Stimulated activated CD8-positive, alpha-beta memory T cell treated with anti-CD3 and anti-CD28 coated beads, Interleukin-7, amount 100 ng/mL, for 1 hour (primary cell): ENCODE results near the gene AMBRA1.

Experiments used
- DNase-seq, 2 donors: peaks; one replicate each; pipeline ENCODE4 v3.0.0-alpha.2; 2020; ENCODE audit warnings: low read depth in 2 of 2

AMBRA1 gene

DNA sequence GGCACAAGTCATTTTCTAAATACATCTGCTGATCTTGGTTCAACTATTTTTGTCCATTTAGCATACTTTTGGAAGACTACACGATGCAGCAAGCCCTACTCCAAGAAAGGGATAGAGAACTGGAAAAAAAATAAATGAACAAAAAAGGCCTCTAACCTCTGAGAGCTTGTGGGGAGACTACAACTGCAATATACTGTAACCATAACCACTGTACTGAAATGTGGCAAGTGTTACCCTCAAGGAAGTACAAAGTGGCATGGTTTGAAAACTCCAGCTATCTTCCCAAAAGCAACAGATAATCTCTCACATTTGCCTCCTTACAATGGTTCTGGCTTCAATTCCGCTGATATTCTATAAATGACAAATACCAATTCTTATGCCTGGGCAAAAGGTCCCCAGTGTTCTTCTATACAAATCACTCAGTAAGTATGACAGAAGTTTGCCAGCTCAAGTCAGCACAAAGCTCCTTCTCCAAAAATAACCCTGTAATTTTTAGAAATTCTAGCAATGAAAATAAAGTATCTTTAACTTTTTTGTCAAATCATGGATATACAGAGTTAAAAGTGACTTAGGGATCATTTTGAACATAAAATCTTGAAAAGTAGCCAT, 22.9 kb downstream of the AMBRA1 start:
- no peak for DNase-seq

DNA sequence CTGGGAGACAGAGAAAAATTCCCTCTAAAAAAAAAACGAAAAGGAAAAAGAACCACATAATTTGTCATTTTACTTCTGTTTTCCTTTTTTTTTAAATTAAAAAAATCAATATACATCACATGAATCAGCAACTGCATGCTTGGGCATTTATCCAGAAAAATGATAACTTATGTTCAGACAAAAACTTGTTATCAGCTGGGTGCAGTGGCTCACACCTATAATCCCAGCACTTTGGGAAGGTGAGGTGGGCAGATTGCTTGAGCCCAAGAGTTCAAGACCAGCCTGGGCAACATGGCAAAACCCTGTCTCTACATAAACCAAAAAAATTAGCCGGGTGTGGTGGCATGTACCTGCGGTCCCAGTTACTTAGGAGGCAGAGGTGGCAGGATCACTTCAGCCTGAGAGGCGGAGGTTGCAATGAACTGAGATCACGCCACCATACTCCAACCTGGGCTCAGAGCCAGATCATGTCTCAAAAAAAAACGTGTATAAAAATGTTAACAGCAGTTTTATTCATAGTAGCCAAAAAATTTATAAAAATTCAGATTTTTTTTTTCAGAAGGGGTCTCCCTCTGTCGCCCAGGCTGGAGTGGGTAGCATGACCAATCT, 28.5 kb downstream of the AMBRA1 start:
- DNase-seq = no peak

DNA sequence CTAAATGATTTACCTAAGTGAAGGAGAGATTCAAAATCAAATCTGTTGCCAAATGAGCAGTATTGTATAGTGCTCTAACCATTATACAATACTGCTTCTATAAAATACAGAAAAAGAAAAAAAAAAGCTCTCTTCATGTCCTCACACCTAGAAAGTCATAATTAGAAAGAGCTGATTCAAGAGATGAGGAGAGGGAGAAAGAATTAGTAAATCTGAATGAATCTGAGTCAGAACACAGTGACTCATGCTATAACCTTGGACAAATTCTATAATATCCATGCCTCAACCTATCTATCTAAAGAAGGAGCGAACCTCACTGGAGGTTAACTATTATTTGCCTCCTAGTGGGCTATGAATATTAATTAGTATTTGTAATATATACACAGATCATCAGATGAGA, 29.4 kb downstream of the AMBRA1 start:
- no peak for DNase-seq

DNA sequence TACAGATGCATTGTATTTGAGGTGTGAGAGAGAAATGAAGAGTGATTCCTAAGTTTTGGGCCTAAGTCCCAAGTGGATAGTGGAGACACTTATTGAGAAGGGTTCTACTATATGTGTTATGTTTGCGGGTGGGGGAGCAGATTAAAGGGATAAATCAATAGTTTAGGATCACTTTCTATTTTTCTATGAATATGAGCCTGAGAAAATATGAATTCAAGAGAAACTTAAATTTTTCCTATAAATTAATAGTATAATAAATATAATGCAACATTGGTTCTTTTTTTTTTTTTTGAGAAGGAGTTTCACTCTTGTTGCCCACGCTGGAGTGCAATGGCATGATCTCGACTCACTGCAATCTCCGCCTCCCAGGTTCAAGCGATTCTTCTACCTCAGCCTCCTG, 31.3 kb downstream of the AMBRA1 start:
- DNase-seq = no peak

DNA sequence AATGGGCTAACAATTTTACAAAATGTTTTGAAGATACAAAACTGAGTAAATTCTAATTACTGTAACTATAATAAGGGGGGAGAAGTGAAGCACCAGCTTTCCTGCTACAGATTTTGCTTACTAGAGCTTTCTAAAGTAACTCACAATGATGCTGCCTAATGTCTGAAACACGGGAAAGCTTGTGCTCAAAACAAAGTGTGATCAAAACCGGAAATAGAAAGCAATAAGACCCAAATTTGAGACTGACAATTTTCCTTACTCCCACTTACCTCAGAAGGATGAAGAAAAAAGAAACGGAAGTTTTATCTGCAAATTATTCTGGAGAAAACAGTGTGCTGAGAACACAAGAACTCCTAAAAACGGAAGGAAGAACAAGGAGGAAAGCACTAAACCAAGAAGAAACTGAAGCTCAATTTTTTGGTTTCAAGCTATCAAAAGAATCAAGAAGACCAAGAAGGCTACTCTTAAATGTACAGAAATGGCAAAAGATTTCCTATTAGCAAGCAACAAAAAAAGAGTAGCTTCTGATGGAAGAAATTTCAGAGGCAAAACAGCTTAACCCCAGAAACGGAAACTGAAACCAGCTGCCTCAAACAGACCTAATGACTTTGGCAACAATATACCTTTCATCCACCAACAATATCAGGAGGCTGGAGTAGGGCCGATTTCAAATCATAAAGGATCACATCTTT, 33.4 kb downstream of the AMBRA1 start:
- no peak for DNase-seq

DNA sequence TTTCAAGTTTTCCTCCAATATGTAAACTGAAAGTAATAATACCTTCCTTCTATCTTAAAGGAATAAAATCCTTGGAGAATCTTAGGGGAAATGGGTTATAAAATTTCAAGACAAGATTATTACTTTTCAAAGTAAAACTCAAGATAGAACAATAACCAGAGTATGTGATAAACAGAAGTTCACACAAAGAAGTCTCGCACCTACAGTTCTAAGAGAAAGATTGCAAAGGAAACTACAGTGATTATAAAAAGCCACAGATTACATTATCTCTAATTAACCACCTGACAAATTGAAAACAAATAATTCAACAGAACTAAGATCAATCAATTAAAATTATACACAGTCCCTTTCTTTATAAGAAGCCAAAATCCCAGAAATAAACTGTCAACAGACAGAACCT, 34.0 kb downstream of the AMBRA1 start:
- no peak for DNase-seq

DNA sequence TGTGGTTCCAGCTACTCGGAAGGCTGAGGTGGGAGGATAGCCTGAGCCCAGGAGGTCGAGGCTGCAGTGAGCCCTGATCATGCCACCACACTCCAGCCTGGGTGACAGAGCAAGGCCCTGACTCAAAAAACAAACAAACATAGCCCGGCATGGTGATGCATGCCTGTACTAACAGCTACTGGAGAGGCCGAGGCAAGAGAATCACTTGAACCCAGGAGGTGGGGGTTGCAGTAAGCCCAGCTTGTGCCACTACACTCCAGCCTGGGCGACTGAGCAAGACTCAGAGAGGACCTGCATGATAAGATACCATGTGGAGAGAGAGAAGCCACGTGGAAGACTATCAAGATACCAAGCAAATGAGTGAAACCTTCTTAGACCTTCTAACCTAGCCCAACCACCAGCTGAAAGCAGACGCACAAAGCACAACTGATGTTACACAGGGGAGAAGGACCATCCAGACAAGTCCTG, 36.1 kb downstream of the AMBRA1 start:
- DNase-seq = no peak

DNA sequence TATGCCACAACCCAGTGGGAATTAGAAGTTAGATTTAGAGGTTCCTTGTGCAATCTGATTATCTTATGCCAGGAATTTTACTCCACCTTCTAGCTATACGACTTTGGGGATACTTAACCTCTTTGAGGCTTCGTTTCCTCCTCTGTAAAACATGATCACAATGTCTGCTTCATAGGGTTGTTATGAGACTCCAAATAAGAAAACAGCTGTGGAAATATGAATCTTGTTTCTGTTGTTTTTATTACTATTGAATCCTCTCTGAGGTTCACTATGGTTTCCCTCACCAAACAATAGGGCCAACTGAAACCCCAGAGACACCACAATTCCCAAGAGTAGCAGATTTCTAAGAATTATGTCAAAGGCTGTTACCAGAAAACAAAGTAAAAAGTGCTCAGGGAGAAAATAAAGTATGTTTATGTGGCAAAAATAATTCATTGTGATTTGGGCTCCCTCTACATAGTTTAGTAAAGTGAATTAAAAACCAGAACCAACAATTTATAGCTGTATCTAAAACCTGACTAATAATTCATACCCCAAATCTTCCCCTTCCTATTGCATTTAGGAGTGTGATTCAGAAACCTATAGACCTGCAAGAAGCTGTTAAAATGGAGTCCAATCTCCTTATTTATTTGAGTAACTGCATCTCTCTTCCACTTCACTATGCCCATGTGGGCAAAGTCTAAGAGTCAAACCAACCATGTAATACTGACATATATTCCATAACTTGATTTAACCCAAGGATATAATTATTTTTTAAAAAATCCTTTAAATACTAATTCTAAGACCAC, 38.4 kb downstream of the AMBRA1 start:
- no peak for DNase-seq

DNA sequence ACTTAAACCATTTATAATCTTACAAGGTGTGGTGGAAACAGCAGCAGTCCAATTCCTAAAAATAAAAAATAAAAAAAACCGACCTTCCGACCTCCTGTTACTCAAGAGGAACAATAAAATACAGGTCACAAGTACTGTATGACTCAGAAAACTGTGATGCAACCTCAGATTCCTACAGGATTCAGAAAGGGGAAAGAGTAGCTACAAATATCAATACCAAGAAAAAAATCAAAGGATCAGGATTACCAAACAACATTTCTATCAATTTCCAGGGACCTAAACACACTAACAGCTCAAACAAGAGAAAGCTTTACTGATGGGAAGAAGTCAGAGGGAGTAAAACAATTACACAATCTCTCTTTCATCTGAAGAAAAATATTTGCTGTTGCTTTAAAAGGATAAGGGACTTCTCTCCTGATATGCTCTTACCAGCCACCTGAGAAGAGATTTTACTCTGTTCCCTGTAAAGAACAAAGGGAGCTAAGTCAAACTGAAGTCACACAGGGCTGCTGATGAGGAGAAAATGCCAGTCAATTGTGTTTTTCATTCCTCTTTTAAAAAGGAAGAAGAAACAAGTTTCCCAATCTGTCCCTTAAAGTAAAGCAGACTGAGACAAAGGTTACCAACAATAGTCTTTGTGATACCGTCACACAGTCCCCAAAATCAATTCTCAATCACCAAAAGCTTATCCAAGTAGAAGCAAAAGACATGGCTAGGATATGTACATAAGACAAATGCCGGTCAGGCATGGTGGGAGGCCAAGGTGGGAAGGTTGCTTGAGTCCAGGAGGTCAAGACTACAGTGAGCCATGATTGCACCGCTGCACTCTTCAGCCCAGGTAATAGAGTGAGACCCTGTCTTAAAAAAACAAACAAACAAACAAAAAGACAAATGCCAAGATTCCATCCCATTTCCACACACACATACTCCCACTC, 39.3 kb downstream of the AMBRA1 start:
- no peak for DNase-seq

DNA sequence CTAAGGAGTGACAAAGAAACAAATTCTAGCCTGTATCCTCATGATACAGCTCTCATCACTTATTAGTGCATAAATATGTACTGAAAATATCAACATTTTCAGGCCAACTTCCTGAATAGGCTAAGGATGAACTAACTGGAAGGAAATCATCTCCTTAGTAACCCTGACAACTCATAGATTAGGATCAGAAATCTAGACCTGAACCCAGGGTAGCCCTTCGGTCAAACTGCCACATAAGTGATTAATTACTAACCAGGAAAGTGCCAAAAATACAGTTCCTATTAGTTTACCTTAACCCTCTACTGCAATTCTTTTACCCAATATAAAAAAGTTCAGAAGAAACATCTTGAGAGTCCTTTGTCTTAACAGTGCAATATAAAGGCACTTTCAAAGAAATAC, 40.0 kb downstream of the AMBRA1 start:
- no peak for DNase-seq

DNA sequence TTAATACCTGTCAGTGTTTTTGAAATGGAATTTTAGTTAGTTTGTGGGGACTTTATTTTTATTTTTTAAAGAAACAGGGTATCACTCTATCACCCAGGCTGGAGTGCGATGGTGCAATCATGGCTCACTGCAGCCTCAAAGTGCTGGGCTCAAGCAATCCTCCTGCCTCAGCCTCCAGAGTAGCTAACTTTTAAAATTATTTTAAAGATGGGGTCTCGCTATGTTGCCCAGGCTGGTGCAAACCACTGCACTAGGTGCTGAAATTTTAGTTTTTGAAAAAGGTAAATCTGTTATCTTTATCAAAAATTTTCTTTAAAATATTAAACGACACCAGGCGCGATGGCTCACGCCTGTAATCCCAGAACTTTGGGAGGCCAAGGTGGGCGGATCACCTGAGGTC, 42.6 kb downstream of the AMBRA1 start:
- no peak for DNase-seq

DNA sequence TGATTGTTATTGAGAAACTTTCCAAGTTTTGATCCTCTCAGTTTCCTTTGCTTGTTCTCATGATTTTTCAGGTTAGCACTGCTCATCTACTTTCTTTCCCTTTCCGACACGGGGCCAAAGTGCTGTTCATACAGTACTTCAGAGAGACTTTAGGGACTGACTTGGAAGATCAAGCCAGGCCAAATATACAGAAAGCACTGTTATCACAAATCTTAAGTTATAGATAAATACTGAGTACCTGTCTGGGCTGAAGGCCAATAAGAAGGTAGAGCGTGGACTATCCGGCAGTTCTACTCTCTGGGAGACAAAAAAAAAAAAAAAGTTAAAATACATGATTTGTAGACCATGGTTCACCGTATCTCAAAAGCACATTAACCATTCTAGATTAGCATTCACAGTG, 46.2 kb downstream of the AMBRA1 start:
- no peak for DNase-seq

DNA sequence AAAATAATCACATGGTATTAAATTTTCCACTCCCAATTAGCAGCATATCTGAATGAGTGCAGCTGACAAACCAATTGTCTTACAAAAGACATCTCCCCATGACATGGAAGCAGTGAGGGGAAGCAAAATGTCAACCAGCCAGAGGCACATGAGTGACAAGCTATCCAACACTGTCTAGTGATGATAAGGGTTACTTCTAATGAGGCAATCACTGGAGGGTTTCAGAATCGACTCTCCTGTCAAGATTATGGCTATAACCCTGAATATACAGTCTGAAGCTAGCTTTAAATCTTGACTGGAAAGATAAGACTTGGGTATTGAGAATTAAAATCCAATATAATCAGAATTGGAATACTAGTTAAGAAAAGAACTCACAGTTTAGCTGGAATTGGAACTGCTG, 50.3 kb downstream of the AMBRA1 start:
- no peak for DNase-seq

DNA sequence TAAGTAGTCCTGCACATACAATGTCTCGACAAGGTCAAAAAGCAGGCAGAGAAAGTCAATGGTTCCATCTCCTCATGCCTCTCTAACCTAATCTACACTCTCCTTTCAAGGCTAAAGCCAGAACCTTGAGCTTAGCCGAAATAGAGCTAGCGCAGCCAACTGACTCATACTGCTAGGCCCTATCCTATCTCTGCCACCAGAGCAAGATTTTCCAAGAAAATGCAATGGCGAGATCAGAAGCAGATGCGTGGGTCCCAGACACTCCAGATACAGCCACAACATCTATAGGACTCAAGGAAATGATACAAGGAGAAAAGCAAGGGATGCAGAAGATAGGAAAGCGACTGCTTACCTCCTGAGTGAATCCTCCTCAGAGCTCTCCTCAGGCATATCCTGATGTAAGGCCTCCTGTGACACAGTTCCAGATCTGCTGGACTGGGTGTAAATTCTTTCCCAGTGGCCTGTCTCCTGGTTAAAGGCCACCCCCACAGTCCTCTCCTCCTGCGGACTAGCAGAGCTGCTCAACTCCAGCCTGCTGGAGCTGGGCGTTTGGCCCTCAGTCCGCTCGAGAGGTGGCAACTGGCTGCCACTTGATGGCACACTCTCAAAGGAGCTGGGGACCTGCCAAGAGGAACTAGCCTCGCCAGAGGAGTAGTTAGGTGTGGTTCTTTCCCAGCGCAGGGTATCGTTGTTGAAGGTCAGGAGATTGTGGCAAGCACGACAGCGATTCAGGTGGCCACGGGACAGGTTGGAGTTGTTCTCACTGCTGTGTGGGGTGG, 52.0 kb downstream of the AMBRA1 start:
- DNase-seq = no peak

DNA sequence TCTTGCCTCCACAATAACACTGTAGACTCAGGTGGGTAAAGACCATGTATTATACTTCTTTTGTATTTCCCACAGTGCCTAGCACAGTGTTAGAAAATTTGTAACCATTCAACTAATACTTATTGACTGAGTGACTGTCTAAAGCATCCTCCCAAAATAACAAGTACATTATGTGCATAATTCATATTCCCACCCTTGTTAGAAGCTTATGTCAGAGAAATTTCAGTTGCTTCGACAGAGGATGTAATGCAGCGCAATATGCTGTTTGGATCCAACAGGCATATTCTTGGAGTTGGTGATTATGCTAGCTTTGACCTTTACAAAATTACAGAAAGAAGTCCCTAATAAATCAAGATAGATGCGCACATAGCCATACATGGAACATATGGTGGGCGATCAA, 53.0 kb downstream of the AMBRA1 start:
- no peak for DNase-seq

DNA sequence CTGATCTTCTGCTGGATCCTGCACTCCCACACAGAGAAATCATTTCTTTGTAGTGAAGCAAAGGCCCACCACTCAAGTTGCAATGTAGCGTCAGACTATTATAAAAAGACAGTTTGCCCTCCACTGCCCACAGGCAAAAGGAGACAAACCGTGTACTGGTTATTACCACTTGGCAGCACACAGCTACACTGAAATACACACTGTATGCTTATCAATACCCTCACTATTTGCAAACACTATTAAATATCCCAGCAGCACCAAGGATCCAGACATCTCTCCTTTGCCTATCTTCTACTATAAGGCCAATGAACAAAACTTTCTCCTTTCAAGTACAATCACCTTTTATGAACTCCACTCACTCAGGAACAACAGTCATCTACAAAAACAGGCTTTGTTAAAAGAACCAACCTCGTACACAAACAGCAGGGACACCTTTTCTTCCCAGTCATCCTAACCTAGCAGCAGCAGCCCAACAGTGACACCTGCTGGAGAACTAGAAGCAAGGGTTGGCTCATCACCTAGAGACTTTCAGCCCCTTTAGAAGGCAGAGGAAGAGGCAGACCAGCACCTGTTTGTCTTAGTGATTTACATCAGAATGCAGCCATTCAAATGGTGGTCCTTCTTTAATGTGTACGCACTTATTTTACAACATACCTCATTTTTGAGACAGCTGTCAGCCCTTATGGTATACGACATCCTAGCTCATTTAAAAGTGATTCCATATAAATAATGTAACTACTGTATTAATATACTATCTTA, 56.1 kb downstream of the AMBRA1 start:
- DNase-seq = no peak

DNA sequence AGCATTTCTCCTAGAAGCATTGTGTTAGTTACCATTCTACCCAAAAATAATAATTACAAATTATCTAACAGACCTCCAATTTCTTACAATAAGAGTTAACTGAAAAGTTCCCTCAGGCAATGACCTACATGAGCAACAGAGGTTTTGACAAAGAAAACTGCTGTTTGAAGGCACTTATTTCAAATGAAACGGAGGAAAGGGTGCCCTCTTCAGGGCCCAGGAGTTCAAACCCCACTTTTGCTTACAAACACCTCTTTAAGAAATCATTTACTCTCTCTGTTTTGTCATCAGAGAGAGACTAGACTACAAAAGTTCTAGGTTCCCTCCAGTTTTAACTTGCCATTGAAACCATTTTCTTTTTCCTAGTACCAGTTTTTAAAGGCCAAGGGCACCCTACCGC, 56.7 kb downstream of the AMBRA1 start:
- DNase-seq = no peak

DNA sequence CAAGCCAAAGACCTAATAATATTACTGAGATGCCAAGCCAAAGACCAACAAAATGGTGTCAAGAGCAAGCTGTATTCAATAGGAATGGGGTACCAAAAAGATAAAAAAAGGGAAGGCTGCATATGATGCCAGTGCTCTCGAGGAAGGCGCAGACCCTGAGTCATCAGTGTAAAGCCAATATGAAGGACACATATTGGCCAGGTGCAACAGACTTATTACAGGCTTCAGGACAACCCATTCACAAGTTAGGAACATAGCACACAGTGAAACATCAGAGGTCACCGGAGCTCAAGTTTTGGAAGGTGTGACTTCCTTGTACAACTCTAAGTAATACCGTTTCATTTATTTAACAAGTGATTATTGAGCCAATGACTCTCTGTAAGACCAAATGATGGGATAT, 58.1 kb downstream of the AMBRA1 start:
- no peak for DNase-seq

DNA sequence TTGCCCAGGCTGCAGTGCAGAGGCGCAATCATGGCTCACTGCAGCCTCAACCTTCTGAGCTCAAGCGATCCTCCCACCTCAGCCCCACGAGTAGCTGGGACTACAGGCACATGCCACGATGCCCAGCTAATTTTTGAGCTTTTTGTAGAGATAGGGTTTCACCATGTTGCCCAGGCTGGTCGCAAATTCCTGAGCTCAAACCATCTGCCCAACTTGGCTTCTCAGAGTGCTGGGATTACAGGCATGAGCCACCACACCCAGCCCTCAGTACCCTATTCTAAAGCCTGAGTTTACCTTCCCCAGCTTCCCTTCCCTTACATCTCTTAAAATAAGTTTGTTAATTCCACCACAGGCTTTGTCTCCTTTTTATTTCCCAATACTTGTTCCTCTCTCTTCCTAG, 59.1 kb downstream of the AMBRA1 start:
- DNase-seq = no peak
